ENCODE measurements around the gene CALR3. TPM values are rescaled to one million over a fixed set of nuclear protein-coding genes. Genes with fewer than 3 reads are reported as not detected.

Gene CALR3
- total RNA-seq, 2 donors from 2014 or later: not detected

GRCh38 chr19:16529466-16530144 lies 33.6 kb upstream of the CALR3 start:
- Mint-ChIP-seq H3K27me3 (no peaks in the 10 kb centered on the region), H3K36me3 (ENCODE audit: low read depth) (peaks cover 95% of the 10 kb centered on the region), H3K4me1 (no peaks in the 10 kb centered on the region), H3K4me3 (no peak overlapping the region), H3K9me3 (no peaks in the 10 kb centered on the region), H3K27ac (no peak overlapping the region)
- ATAC-seq (replicated peaks): no peak

- H3K27ac Mint-ChIP-seq: peak overlapping the region; percentile 33
- H3K27me3 Mint-ChIP-seq: no peaks in the 10 kb centered on the region
- H3K4me1 Mint-ChIP-seq: no peaks in the 10 kb centered on the region
- H3K4me3 Mint-ChIP-seq: no peak overlapping the region
- H3K9me3 Mint-ChIP-seq: no peaks in the 10 kb centered on the region
- ATAC-seq (replicated peaks): peak; percentile 90
- peaks cover 93% of the 10 kb centered on the region for H3K36me3 Mint-ChIP-seq (ENCODE audit: low read depth)
These were observed 32.1 kb upstream of the CALR3 start for GRCh38 chr19:16527971-16528521.

- no peaks in the 10 kb centered on the region for H3K27me3 Mint-ChIP-seq
- no peak for ATAC-seq (replicated peaks)
- H3K4me3 Mint-ChIP-seq: no peak overlapping the region
- no peaks in the 10 kb centered on the region for H3K9me3 Mint-ChIP-seq
- no peaks in the 10 kb centered on the region for H3K4me1 Mint-ChIP-seq
- H3K27ac Mint-ChIP-seq: peak overlapping the region; percentile 33
- peaks cover 93% of the 10 kb centered on the region for H3K36me3 Mint-ChIP-seq (ENCODE audit: low read depth)
These were observed 31.5 kb upstream of the CALR3 start for GRCh38 chr19:16527334-16527935.

GRCh38 chr19:16525751-16526481 lies 29.9 kb upstream of the CALR3 start:
- H3K4me1 Mint-ChIP-seq: no peaks in the 10 kb centered on the region

GRCh38 chr19:16524991-16525734 lies 29.2 kb upstream of the CALR3 start:
- ATAC-seq (replicated peaks): no peak
- H3K9me3 Mint-ChIP-seq: no peaks in the 10 kb centered on the region
- H3K4me1 Mint-ChIP-seq: no peaks in the 10 kb centered on the region
- no peaks in the 10 kb centered on the region for H3K27me3 Mint-ChIP-seq
- H3K4me3 Mint-ChIP-seq: no peak overlapping the region
- peaks cover 90% of the 10 kb centered on the region for H3K36me3 Mint-ChIP-seq (ENCODE audit: low read depth)
- no peak overlapping the region for H3K27ac Mint-ChIP-seq

More at GRCh38 chr19:16525751-16526481, 29.9 kb upstream of the CALR3 start:
- no peaks in the 10 kb centered on the region for H3K27me3 Mint-ChIP-seq
- ATAC-seq (replicated peaks): no peak
- no peak overlapping the region for H3K4me3 Mint-ChIP-seq
- H3K27ac Mint-ChIP-seq: no peak overlapping the region
- peaks cover 90% of the 10 kb centered on the region for H3K36me3 Mint-ChIP-seq (ENCODE audit: low read depth)
- no peaks in the 10 kb centered on the region for H3K9me3 Mint-ChIP-seq

- Mint-ChIP-seq H3K4me3 (no peak overlapping the region), H3K36me3 (ENCODE audit: low read depth) (peaks cover 91% of the 10 kb centered on the region), H3K27me3 (no peaks in the 10 kb centered on the region), H3K4me1 (no peaks in the 10 kb centered on the region), H3K9me3 (no peaks in the 10 kb centered on the region), H3K27ac (no peak overlapping the region)
- no peak for ATAC-seq (replicated peaks)
These were observed 26.8 kb upstream of the CALR3 start for GRCh38 chr19:16522559-16523377.

GRCh38 chr19:16521715-16522289 lies 25.8 kb upstream of the CALR3 start:
- H3K27ac Mint-ChIP-seq: no peak overlapping the region
- H3K4me3 Mint-ChIP-seq: no peak overlapping the region
- H3K4me1 Mint-ChIP-seq: no peaks in the 10 kb centered on the region
- H3K27me3 Mint-ChIP-seq: no peaks in the 10 kb centered on the region
- peaks cover 91% of the 10 kb centered on the region for H3K36me3 Mint-ChIP-seq (ENCODE audit: low read depth)
- no peaks in the 10 kb centered on the region for H3K9me3 Mint-ChIP-seq
- no peak for ATAC-seq (replicated peaks)

GRCh38 chr19:16520986-16521624 lies 25.1 kb upstream of the CALR3 start:
- no peak for ATAC-seq (replicated peaks)
- H3K27me3 Mint-ChIP-seq: no peaks in the 10 kb centered on the region
- H3K27ac Mint-ChIP-seq: no peak overlapping the region
- H3K4me1 Mint-ChIP-seq: no peaks in the 10 kb centered on the region
- H3K9me3 Mint-ChIP-seq: no peaks in the 10 kb centered on the region
- H3K36me3 Mint-ChIP-seq (ENCODE audit: low read depth): peaks cover 84% of the 10 kb centered on the region
- H3K4me3 Mint-ChIP-seq: no peak overlapping the region

GRCh38 chr19:16520074-16520973 lies 24.4 kb upstream of the CALR3 start:
- Mint-ChIP-seq H3K27ac (no peak overlapping the region), H3K27me3 (no peaks in the 10 kb centered on the region), H3K9me3 (no peaks in the 10 kb centered on the region), H3K4me1 (no peaks in the 10 kb centered on the region), H3K4me3 (no peak overlapping the region), H3K36me3 (ENCODE audit: low read depth) (peaks cover 80% of the 10 kb centered on the region)
- ATAC-seq (replicated peaks): no peak

- ATAC-seq (replicated peaks): no peak
- Mint-ChIP-seq H3K27me3 (no peaks in the 10 kb centered on the region), H3K36me3 (ENCODE audit: low read depth) (peaks cover 72% of the 10 kb centered on the region)
These were observed 23.3 kb upstream of the CALR3 start for GRCh38 chr19:16519230-16519687.

GRCh38 chr19:16518483-16519229 lies 22.7 kb upstream of the CALR3 start:
- ATAC-seq (replicated peaks): no peak
- Mint-ChIP-seq H3K36me3 (ENCODE audit: low read depth) (peaks cover 66% of the 10 kb centered on the region), H3K27ac (no peak overlapping the region), H3K4me3 (no peak overlapping the region), H3K9me3 (no peaks in the 10 kb centered on the region), H3K27me3 (no peaks in the 10 kb centered on the region), H3K4me1 (no peaks in the 10 kb centered on the region)

More at GRCh38 chr19:16519230-16519687, 23.3 kb upstream of the CALR3 start:
- no peaks in the 10 kb centered on the region for H3K4me1 Mint-ChIP-seq
- no peaks in the 10 kb centered on the region for H3K9me3 Mint-ChIP-seq
- H3K27ac Mint-ChIP-seq: no peak overlapping the region
- no peak overlapping the region for H3K4me3 Mint-ChIP-seq

GRCh38 chr19:16518061-16518460 lies 22.1 kb upstream of the CALR3 start:
- H3K4me1 Mint-ChIP-seq: no peaks in the 10 kb centered on the region
- no peak overlapping the region for H3K4me3 Mint-ChIP-seq
- no peak for ATAC-seq (replicated peaks)

More at GRCh38 chr19:16518061-16518460, 22.1 kb upstream of the CALR3 start:
- Mint-ChIP-seq H3K27ac (no peak overlapping the region), H3K9me3 (no peaks in the 10 kb centered on the region), H3K27me3 (no peaks in the 10 kb centered on the region), H3K36me3 (ENCODE audit: low read depth) (peaks cover 60% of the 10 kb centered on the region)
